ACHN (cell line): ENCODE results near the gene LAMB4.

Experiments used
- DNase-seq: peaks from one replicate; pipeline ENCODE4 v3.0.0-alpha.2; 2015
- in situ Hi-C: cut with HindIII; loops from 2 replicates; pipeline ENCODE4 v1.10.0; 2017; ENCODE audit warnings: low sequenced_read_pairs, low pct_ligation_motif_present, low pct_unique_long_range_greater_than_20kb

Gene LAMB4

GRCh38 chr7:108091461-108091831 lies 38.7 kb downstream of the LAMB4 start:
- no peak for DNase-seq
- in situ Hi-C loops = no loop called here

GRCh38 chr7:108090791-108091460 lies 39.2 kb downstream of the LAMB4 start:
- in situ Hi-C loops = no loop called here
- DNase-seq = no peak

GRCh38 chr7:108089381-108089780 lies 40.8 kb downstream of the LAMB4 start:
- in situ Hi-C loops = no loop called here
- no peak for DNase-seq

- in situ Hi-C loops = no loop called here
- no peak for DNase-seq
Measured at GRCh38 chr7:108088729-108089128, 41.4 kb downstream of the LAMB4 start.

- DNase-seq = no peak
- in situ Hi-C loops = no loop called here
Measured at GRCh38 chr7:108087778-108088177, 42.4 kb downstream of the LAMB4 start.

GRCh38 chr7:108086962-108087361 lies 43.2 kb downstream of the LAMB4 start:
- in situ Hi-C loops = no loop called here
- no peak for DNase-seq

- in situ Hi-C loops = no loop called here
- DNase-seq = no peak
Measured at GRCh38 chr7:108086546-108086945, 43.6 kb downstream of the LAMB4 start.

GRCh38 chr7:108083980-108084379 lies 46.2 kb downstream of the LAMB4 start:
- no peak for DNase-seq
- in situ Hi-C loops = no loop called here

GRCh38 chr7:108079648-108080591 lies 50.2 kb downstream of the LAMB4 start:
- in situ Hi-C loops = no loop called here
- DNase-seq = peak; percentile 27

GRCh38 chr7:108079276-108079647 lies 50.9 kb downstream of the LAMB4 start:
- no peak for DNase-seq
- in situ Hi-C loops = no loop called here

- in situ Hi-C loops = no loop called here
- DNase-seq = no peak
Measured at GRCh38 chr7:108078691-108079090, 51.5 kb downstream of the LAMB4 start.

- in situ Hi-C loops = no loop called here
- DNase-seq = no peak
Measured at GRCh38 chr7:108078211-108078673, 51.9 kb downstream of the LAMB4 start.

- in situ Hi-C loops = no loop called here
- no peak for DNase-seq
Measured at GRCh38 chr7:108077709-108078108, 52.5 kb downstream of the LAMB4 start.

- in situ Hi-C loops = no loop called here
- DNase-seq = no peak
Measured at GRCh38 chr7:108076156-108076555, 54.0 kb downstream of the LAMB4 start.

GRCh38 chr7:108073305-108074070 lies 56.7 kb downstream of the LAMB4 start:
- DNase-seq = no peak
- in situ Hi-C loops = no loop called here

- in situ Hi-C loops = no loop called here
- DNase-seq = no peak
Measured at GRCh38 chr7:108072739-108073138, 57.4 kb downstream of the LAMB4 start.

- DNase-seq = no peak
- in situ Hi-C loops = no loop called here
Measured at GRCh38 chr7:108072116-108072515, 58.0 kb downstream of the LAMB4 start.

GRCh38 chr7:108071551-108071950 lies 58.6 kb downstream of the LAMB4 start:
- DNase-seq = no peak
- in situ Hi-C loops = no loop called here

GRCh38 chr7:108069646-108070045 lies 60.5 kb downstream of the LAMB4 start:
- in situ Hi-C loops = no loop called here
- DNase-seq = no peak
